GM21381 (cell line): ENCODE results near the gene MCFD2.
"Not testable (repeated sequence)": the region's sequence is repeated elsewhere in the genome, so short reads cannot be mapped to it uniquely, and the experiment has no call there.

ENCODE experiments used
- ATAC-seq: cut with Tn5 transposase; IDR thresholded peaks from one replicate; pipeline ENCODE4 v1.9.1; 2021; ENCODE audit warnings: mild to moderate bottlenecking, moderate library complexity; ENCODE audit not compliant: unreplicated experiment

The MCFD2 gene

DNA sequence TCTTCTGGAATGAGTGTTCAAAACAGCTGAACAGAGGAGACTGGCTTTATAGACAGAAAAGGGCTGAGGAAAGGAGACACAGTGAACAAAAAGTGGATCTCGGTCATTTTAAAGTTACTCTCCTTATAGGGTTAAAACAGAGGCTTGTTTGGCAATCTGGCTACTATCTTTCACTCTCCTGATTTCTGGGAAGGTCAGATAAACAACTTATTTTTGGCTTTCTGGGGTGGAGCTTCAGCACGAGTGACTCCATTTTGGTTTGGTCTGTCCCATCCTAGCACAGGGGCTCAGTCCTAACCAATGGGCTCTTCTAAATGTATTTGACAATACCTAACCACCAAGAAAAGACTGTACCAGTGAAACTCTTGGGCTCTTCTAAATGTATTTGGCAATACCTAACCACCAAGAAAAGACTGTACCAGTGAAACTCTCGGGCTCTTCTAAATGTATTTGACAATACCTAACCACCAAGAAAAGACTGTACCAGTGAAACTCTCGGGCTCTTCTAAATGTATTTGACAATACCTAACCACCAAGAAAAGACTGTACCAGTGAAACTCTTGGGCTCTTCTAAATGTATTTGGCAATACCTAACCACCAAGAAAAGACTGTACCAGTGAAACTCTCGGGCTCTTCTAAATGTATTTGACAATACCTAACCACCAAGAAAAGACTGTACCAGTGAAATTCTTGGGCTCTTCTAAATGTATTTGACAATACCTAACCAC, 39.5 kb downstream of the MCFD2 start:
- not testable (repeated sequence) for ATAC-seq

DNA sequence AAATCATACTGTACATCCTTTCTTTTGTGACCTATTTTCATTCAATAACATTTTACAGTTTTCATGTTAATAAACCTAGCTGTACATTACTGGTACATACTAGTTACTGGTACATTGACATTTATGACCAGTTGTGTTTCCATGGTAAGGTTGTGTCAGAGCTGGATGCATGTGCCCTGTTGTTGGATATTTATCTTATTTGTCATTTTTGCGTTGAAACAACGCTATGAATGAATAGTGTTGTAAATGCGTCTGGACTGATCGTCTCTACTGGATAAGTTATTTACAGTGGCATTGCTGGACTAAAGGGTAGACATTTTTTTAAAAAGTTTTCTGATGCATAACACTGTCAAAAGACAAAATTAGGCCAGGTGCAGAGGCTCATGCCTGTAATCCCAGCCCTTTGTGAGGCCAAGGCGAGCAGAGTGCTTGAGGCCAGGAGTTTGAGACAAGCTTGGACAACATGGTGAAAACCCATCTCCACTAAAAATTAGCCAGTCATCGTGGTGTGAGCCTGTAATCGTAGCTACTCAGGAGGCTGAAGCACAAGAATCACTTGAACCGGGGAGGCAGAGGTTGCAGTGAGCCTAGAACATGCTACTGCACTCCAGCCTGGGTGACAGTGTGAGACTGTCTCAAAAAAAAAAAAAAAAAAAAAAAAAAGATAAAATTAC, 40.2 kb downstream of the MCFD2 start:
- no peak for ATAC-seq

DNA sequence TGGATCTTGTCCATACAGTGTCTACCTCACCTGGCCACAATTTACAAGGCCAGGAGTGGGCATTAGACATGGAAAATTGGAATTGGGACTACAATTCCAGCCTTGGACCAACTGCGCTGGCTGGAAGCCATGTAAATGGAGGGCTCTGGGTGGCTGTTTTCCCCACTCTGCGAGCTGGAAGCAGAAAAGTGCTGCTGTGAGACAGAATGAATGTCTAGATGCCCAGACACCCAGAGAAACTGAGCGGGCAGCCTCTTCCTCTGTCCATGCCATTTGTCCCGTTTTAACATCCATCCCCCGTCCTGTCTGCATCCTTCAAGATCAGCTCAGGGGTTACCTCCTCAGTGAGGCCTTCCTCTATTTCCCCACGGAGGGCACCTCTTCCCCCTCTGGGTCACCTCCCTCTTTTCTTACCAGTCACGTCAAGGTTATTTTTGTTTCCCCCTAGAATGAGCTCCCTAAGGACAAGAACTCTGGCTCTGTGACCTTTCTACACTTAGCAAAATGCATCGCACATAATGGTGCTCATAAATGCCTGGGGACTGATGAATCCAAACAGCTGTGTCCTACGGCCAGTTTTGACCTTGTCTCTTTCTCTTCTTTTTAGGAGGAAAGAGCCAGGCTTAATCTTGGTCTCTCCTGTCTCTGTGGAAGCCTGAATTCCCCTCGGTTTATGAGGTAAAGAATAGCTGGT, 41.2 kb downstream of the MCFD2 start:
- ATAC-seq, result no peak

DNA sequence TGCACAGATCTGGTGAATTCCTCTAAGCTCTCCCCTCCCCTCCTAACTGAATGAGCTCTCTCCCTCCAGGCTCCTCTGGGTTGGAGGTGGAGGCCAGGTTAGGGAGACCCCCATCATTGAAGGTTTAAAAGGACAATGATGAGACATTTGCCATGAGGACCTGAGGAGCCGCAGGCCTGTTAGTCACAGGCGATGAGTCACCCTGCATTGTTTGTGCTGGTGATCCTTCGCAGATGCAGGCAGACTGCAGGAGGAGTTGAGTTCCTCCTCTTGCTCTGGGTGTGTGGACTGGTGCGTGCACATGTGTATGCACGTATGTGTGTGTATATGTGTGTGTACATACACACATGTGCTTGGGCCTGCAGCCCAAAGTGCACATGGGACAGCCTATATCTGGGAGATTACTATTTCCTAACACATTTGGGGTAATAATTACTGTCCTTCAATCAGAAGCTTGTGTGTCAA, 42.0 kb downstream of the MCFD2 start:
- no peak for ATAC-seq

DNA sequence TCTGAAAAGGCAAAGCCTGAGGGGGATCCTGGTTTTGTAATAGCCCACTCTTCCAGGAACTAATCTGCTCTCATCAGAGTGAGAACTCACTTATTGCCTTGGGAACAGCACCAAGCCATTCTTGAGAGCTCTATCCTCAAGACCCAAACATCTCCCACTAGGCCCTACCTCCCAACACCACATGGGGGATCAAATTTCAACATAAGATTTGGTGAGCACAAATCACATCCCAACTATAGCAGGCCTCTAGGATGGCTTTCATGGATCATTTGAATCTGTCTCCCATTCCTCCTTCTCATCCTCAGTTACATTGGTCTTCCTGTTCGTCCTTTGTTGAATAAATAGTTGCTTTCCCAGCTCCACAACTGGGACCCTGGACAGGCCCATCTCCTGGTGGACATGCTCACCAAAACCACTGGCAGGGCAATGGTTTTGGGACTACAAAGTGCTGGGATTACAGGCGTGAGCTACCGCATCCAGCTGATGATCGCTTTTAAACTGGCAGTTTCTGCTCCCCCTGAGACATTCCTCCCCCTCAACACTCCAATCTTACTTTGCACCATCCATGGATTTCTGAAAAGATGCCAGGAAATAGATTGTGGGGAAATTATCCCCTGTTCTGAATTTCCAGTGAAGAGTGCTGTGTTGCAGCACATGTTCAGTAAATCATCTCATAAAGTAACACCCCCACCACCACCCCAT, 42.6 kb downstream of the MCFD2 start:
- ATAC-seq, result no peak

DNA sequence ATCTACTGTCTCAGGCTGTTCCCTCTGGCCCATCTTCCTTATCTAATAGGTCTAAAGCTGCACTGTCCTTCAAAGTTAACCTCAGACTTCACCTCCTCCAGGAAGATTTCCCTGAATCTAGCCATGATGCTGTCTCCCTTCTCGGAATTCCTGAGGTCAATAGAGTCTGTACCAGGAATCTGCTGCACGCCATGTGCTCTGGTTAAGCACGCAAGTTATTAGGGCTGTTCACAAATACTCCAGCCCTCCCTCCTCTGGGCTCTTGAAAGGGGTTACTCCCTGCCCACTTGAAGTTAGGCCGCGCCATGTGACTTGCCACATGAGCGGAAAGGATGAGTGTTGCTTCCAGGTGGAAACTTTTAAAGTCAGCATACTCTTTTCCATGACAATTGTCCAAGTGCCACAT, 43.6 kb downstream of the MCFD2 start:
- no peak for ATAC-seq

DNA sequence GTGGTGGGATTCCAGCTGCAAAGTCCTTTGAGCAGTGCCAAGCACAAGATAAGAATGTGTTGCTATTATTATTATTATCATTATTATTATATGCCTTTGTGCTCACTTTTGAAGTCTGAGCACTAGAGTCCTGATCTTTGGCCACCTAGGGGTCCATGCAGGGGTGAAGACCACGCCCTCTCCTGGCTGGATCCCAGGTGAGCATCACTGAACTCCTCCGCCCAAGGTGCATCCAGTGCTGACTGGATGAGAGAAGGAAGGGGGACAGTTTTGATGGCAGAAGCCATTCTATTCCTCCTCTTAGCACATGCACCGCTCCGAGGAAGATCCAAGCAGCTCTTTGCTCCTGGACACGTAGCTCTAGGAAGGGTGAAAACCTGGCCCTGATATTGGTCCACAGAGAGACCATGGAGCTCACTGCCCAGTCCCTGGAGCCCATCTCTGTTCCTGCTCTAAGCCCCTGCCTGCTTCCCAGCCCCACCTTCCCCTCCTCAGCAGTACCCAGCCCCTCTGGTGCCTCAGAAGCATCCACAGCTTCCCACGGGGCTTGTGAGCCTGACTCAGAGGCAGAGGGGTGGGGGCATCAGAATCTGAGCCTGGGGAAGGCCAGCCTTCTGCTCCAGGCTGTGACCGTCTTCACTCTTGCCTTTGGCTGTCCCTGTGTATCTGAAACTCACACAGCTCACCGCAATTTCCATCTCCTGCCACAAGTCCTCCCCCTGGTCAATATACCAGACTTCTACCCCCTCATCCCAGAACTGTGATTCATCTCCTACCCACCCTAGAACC, 45.4 kb downstream of the MCFD2 start:
- no peak for ATAC-seq

DNA sequence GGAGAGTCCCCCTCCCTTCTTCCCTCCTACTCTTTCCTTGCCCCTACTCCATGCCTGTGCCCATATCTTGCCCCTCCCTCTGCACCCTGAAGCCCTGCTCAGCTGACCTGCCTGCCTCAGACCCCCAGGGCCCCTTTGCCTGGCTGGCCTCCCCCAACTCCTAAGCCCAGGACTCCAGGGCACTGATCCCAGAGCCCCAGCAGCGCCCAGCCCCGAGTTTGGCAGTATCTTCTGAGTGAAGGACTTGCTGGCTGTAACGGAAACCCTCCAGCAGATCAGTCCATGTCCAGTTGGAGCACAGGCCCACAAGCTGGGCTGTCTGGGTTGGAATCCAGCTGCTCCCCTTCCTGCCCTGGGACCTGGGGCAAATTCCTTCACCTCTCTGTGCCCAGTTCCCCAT, 46.0 kb downstream of the MCFD2 start:
- no peak for ATAC-seq

DNA sequence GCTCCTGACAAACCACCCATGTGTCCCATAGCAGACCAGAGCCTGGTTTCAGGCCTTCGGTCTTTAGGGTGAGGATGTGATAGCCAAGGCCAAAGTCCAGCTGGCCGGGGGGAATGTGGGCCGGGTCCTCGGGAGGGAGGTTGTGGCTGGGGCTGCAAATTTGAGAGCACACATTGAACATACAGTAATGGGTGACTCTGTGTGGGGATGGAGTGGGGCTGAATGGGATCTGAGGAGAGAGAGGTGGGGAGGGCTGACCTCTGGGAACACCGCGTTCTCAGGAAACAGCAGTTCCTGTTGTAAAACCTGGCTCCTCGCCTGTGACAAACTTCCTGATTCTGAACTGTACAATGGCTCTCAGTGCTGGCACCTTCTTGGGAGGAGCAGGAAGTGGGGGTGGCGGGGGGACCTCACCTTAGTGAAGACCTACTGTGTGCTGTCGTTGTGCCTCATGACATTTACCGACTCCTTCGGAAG, 48.8 kb downstream of the MCFD2 start:
- no peak for ATAC-seq

DNA sequence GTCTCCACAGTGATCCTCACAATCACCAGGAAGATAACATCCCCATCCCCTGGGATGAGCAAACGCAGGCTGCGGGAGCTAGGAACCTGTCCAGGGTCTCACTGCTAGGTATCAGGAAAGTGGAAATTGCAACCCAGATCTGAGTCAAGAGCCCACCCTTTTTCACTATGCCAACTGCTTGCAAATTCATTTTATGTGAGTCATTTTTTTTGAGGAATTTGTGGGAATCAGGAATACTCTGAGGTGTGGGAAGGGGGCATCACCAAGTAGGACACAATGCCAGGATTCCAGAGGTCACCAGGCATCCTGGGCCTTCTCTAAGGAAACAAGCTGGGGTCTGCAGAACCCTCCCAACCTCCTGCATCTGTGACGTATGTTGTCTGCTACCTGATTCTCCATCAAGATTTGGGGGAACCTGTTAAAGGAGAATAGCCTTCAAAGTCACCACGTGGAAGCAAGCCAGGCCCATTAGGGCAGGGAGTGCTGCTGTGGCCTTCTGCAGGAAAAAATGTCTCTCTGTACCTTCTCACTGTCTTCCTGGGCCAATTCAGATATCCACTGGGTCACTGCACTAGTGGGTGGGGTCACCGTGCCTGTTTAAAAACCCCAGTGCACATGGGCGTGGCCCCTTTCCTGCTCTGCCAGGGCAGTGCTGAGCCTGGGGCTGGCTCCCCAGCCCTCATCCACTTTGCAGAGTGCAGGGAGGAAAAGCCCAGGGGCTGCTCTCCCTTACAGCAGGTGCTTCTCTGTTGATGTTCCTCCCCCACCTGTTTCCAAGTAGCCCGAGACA, 50.2 kb downstream of the MCFD2 start:
- no peak for ATAC-seq

DNA sequence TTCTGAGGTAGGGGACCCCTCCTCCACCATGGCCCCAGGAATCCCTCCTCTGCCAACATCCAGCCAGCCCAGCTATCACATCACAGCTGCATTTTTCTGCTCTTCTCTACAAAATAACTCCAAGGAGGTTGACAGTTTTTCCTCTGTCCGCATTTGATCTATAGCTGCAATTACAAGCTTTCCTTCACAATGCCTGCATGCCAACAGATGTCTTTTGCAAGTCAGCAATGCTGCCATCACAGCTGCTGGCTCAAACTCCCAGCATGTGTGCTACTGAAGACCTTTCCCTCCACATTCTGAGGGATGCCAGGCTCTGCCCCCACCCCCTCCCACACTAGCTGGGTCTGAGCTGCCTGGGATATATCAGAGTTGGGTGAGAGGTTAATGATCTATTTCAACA, 51.7 kb downstream of the MCFD2 start:
- ATAC-seq, result no peak

DNA sequence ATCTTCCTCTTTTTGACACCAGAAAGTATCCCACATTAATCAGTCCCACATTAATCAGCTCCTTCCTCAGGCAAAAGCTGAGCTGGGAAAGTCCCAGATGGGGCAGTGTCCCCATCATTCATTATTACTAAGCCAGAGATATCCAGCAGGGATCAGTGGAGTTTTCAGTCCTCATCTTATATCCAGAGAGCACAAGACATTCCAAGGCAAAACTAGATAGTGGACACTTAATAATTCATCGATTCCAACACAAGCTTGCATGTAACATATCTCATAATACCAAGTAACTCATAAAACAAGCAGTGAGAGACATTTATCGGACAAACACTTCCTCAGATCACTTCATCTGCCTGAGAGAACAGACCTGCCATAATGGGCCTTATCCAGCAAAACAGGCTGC, 53.1 kb downstream of the MCFD2 start:
- no peak for ATAC-seq

DNA sequence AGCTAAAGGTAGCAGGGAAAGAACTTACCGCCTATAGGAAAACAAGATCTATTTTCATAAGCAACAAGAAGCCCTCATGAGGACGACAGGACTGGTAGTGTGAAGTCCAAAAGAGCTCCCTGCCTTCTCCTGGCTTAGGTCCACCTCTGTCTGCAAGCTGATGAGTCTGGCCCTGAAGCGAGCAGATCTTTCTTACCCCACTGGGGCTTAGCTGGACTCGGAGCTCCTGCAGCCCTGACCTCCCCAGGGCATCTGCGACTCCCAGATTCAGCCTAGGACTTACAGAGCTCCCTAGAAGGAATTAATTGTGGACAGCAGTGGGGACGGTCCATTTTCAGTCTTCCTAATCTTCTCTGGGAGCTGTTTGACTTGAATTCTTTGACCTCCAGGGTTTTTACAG, 53.7 kb downstream of the MCFD2 start:
- no peak for ATAC-seq

DNA sequence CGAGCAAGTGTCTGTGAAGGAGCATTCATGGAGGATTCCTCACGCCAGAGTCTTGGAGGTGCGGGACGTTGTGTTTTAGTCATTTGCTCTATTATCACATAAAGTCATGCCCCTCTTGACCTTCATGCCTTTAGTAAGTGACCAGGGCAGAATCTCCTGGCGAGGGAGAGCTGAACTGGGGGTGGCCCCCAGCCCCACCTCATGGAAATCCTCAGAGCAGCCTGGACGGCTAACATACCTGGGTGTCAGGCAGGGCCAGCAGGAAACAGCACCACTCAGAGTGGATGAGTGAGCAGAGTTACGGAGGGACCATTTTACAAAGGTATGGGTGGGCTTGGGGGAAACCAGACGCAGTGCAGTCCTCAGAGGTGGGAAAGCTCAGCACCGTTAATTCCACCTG, 56.1 kb downstream of the MCFD2 start:
- no peak for ATAC-seq

DNA sequence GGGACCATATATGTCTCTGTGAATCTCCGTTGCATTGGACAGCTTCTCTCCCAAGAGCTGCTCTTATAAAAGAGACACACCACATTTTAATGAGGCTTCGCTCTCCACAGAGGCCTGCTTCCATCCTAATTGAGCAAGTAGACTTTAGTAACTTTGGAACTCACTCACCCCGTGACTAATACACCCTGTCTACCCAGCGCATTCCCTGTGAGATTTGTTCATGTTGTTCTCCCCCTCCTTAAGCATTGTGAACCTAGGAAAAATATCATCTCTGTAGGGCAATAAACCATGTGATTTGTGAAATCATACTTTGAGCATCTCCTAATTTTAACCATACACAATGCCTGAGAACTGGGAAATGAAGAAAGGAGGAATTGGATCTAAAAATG, 56.9 kb downstream of the MCFD2 start:
- no peak for ATAC-seq

DNA sequence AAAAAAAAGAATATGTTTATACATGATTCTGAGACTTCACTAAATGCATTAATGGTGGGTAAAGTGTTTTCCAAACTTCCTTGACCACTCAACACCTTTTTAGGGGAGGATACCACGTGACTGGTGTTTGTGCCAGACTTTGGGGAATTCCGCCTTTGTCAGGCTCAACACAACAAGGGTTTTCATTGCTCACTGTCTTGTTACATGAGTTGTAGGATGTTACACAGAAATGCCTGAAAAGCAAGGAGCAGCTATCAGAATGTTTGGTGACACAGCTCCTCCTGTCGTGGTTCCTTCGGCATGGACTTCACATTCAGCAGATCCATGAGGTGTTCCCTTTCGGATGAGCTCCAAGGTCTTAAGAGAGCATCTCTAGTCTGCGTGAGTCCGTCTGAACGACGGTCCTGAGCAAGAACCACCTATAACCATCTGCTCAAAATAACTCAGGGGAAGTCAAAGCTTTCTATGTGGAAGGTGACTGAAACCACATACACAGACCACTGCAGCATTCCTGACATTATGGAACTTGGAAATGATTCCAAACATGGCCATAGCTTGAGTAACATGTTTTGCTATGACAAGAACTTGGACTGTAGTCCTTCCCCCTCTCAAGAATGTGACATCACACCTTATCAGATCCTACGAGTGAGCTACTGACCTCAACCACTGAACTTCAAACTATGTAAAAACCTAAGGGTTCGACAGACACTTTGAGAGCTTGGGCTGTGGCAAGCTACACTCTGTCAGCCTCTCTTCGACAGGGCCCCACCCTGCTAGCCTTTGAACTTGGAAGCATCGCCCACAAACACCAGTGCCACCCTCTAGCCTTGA, 57.5 kb downstream of the MCFD2 start:
- ATAC-seq, result no peak

DNA sequence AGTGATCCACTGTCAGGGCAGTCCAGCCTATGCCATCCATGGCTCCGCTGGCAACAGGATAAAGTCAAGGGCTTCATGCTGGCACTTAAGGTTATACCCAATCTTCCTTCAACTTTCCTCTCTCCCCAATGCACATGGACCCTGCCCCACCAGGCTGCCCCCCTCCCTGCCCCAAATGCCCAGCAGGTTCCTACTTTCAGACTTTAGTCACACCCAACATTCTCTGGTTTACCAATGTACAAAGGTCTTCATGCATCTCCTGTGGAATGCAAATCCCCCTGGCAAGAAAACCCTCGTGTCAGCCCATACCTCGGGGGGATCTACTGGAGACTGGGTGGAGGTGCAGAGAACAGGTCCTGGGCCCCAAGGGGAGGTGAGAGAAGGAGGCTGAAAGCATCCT, 59.3 kb downstream of the MCFD2 start:
- no peak for ATAC-seq

DNA sequence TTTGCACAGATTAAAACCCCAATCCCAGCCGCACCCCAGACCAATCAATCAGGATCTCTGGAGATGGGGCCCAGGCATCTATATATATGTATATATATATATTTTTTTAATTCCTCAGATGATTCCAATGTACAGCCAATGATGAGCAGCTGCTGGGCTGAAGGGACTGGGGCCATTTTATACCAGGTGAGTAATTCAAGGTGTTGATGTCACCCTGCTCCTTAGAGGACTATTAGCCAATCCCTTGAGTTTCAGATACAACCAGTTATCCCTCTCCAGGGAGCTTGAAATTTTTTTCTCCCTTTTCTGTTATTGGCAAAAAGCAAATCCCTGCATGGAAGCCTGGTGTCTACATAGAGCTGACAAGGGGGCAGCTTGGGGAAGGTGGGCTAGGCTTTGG, 59.8 kb downstream of the MCFD2 start:
- no peak for ATAC-seq

DNA sequence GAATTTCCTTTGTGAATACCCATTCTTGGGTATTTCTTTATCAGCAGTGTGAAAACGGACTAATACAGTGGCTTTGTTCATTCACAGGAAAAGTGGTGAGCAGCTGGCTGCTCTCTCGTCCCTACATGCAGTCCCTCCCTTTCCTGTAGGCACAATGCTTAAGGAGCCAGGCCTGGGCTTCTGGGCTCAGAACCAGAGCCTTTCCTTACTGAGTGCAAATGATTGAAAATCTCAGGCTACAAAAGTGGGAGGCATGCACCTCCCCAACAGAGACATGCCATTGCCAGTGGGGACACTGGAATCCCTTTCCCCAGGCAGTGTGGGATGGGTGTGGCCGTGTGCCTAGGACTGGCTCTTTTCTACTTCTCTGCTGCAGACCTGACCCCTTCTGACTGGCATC, 61.3 kb downstream of the MCFD2 start:
- no peak for ATAC-seq
